Cardiac septum (tissue), 1 donor: ENCODE data around the gene ISOC2. TPM values are rescaled to one million over a fixed set of nuclear protein-coding genes. Genes with fewer than 3 reads are reported as not detected.

Experiments used
- DNase-seq: peaks from one replicate; pipeline ENCODE4 v3.0.0-alpha.2; 2020; ENCODE audit warnings: low spot score
- intact Hi-C: fragments of 100-400 bp; cut with DNase I; formaldehyde crosslinking; loops from one replicate; pipeline ENCODE4 v1.14.0; 2022
- total RNA-seq: library from RNA; stranded (reverse); fragmentation: NEBNext Ultra II Directional; extraction: Animal tissue kit (Norgen Biotek cat#: 25700); gene quantifications from one replicate; pipeline ENCODE4 v1.2.1, GENCODE V29; 2021
- donor health status: DM: no; HTN: no; CAD: no.

Gene ISOC2
- total RNA-seq, 1 donor from 2014 or later = 50.8 TPM

DNA sequence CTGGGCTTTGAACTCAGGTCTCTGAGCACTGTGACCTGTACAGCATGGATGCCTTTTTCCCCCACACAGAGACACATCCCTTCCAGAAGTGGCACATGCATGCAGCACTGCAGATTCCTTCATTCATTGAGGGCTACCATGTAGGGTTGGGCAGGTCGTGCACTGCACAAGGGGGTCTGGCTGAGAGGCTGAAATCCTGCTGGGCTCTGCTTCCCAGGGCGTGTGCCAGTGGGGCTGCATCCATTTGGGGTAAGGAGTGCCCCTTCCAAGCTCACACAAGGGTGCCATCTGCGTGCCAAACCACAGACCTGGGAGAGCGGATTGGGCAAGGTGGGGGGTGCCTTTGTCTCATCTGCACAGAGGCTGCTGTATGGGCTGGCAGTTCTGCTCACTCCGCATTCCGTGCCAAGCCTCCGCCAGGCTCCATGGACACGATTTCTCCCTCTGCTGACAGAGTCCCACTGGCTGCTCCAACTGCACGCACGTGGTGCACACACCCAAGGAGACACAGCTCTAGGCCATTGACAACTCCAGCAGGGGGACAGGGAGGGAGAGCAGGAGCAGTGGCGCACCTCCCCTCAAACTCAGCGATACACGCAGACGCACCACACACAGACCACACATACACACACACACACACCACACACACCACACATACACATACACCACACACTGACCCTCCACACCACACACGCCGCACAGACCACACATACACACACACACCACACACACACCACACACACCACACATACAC, 13.8 kb downstream of the ISOC2 start:
- no peak for DNase-seq
- intact Hi-C loops = no loop called here

DNA sequence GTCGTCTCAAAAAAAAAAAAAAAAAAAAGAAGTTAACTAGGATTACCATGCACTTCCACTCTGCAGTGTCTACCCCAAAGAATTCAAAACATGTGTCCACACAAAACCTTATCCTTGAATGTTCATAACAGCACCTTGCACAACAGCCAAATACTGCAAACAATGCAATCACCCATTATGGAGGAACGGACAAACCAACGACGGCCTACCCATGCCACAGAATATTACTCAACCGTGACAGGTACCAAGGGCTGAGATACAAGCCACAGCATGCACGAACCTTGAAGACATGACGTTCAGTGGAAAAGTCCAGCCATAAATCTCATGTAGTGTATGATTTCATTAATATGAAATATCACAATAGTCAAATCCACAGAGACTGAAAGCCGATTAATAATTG, 15.4 kb downstream of the ISOC2 start:
- intact Hi-C loops = no loop called here
- DNase-seq = no peak

DNA sequence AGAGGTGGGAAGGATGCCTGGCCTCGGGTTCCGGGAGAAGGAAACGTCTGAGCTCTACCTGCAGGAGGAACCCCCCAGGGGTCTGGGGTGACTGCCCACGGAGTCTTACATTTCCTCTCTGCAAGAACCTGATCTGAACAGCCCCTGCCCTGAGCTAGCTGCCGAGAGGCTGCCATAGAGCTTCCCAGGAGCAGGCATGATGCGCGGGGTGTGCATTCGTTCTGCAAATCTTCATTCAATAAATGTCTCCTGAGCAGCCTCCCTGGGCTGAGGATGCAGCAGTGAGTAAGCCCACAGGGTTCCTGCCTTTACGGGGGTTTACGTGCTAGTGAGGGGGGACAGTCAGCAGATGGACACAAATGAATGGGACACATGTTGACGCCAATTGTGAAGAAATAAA, 16.8 kb downstream of the ISOC2 start:
- no peak for DNase-seq
- intact Hi-C loops = no loop called here

DNA sequence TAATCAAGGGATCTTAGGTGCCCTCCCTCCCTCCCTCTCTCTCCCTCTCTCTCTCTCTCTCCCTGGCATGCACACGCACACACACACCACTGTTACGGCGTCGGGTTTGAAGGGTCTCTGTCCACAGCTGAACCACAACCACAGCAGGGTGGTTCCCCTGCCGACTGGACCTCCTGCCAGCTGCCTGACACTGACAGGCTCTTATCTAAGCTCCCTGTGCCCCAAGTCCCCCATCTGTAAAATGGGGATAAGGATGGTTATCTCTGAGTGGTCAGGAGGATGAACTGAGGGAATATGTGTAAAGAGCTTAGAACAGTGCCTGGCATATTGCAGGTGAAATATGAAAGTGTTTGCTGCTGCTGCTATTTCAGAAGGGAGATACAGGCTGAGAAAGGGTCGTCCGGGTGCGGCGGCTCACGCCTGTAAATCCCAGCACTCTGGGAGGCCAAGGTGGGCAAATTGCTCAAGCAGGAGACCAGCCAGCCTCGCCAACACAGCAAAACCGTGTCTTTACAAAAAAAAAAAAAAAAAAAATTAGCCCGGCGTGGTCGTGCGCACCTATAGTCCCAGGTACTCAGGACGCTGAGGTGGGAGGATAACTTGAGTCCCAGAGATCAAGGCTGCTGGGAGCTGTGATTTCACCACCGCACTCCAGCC, 17.5 kb downstream of the ISOC2 start:
- no peak for DNase-seq

DNA sequence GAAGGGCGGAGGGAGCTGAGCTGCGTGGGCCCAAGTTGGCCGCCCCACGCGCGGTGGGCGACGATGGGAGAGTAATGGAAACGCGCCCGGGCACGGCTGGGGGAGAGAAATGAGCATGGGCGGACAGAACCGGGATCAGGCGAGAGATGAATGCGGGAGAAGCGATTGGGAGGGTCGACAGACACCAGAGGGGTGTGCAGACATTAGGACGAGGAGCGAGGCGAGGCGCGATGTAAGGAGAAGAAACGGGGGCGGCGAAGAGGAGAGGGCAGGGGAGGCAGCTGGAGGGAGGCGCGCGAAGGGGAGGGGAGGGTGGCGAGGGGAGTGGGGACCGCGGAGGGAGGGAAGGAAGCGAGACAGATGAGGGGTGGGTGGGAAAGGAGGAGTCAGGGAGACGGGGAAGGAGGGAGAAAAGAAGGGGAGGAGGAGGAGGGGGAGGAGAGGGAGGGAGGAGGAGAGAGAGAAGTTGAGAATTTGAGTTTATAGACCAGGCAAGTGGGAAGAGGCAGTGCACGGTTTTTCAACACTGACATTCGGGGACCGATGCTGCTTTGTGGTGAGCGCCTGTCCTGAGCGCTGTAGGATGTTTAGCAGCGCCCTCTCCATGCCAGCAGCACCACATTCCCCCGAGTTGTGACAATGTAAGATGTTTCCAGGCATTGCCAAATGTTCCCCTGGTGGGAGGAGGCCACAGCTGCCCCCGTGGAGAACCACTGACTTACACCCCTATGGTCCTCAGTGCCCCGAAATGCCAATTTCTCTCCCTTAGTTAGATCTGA, 18.2 kb downstream of the ISOC2 start, which contains the start of gene SHISA7:
TSS of gene SHISA7 (minus strand) at position 256 of the 779 bp plus-strand sequence. CDS start 437 bp downstream, outside the sequence.
- intact Hi-C loops = no loop called here
- DNase-seq = no peak

More for the DNA sequence above, 17.5 kb downstream of the ISOC2 start:
- intact Hi-C loops = no loop called here

DNA sequence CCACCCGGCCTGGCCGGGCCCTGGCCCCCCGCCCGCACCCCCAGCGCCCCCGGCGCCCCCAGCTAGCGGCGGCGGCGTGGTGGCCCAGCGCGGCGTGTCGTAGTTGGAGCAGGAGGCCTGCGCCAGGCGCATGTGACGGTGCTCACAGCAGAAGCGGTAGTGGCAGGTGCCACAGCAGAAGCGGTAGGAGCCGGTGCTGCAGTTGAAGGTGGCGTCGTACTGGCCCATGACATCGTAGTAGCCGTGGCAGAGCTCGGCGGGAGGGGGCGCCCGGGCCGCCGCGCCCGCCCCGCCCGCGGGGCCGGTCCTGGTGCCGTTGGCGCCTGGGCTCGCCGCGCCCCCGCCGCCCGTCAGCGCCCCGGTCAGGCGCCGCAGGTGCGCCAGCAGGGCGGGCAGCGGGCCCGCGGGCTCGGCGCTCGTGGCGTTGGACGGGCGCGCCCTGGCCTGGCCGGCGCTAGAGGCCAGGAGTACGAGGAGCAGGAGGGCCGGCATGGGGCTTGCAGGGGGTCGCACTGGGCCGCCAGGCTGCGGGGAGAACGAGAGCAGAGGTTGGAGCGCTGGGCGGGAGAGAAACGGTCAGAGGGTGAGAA, 19.0 kb downstream of the ISOC2 start:
- DNase-seq = no peak
- intact Hi-C loops = no loop called here

DNA sequence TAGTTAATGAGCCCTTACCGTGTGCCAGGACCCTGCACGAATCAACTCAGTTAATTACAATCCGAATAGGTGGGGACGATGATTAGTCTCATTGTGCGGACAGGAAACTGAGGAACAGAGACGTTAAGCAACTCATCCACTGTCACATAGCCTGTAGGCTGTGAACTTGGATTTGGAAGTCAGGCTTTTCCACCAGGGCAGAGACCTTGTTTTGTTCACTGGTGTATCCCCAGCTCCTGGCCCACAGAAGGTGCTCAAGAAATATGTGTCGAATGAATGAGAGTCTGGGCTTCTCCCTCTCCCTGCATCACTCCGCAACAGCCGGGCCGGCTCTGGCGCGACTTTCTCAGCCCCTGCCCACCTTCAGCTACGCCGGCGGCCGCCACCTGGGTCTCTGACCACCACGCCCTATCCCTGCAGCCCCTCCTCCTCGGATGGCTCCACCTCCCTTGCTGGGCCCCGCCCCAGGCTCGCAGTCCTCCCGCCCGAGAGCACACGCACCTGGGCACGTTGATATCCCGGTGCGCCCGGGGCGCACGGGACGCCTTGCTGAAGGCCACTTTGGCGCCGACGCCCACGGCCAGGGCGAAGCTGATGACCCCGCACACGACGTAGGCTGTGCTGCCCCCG, 19.6 kb downstream of the ISOC2 start:
- intact Hi-C loops = no loop called here
- no peak for DNase-seq

DNA sequence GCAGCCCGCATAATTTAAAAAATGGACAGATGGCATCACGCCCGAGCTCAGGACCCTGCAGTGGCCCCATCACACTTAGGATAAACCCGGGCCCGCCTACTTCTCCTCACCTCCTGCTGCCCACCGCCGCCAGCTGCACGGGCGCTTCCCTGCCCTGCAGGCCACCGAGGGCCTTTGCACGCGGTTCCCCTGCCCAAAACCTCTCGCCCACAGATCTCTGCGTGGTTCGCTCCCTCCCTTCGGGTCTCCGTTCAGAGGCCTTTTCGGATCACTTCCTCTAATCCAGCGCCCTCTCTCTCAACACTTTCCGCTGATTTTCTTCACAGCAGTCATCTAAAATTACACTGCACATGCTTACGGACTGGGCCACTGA, 20.1 kb downstream of the ISOC2 start:
- intact Hi-C loops = no loop called here
- no peak for DNase-seq

DNA sequence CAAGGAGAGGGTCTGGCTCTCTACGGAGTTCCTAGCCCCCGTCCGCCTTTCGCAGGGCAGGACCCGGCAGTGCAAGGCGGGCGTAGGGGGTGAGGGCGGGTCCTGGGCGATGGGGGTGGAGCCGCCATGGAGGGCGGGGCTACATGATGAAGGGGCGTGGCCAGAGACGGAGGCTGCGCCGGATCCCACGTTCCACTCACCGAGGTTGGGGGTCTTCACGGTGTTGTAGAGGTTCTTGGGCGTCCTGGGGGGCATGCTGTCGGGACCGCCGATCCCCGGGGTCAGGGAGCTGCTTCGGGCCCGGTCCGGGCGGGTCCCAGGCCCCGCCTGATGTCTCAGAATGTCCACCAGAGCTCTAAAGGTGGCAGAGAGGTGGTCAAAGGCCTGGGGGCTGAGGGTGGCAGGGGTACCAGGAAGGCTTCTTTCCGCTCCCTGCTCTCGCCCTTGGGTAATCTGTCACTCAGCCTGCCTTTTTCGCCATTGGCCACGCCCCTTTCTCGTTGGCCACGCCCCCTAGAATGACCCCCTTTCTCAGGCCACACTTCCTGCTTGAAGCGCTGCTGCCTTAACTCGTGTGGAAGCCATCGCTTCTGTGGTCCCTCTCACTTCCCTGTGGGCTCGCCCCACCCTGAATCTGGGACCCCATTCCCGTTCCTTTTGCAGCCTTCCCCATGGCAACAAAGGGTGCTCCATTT, 20.9 kb downstream of the ISOC2 start:
- intact Hi-C loops = no loop called here
- no peak for DNase-seq

DNA sequence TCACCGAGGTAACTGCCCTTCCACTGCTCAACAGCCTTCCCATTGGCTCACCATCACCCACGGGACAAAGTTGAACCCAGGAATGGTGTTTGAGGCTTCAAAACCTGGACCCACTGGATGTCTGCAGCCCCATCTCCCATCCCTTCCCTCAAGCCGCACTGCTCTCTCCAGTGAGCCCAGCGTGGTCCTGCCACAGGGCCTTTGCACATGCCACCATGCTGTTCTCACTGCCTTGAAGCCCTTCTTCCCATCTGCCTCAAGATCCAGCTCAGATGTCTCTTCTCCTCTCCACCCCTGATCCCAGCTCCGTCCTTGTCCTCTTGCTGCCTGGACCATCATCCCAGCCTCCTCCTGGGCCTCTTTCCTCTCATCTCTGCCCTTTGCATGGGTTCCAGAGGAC, 22.4 kb downstream of the ISOC2 start:
- no peak for DNase-seq

DNA sequence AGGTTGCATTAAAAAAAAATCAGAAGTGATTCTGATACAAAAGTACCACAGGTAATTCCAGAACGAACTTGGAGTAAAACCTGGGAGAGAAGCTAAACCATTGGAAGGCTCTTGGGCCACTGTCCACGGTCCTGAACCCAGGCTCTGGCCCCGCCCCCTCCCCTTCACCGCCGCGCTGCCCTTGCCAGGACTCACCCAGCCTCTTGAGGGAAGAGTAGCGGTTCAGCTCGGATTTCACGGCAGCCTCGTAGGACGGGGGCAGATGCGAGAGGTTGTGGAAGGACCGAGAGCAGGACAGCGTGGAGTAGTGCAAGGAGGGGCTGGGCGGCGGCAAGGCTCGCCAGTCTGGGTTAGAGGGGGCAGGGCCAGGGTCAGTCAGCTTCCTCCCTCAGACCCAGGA, 24.0 kb downstream of the ISOC2 start:
- intact Hi-C loops = no loop called here
- DNase-seq = no peak

More for the DNA sequence above, 22.4 kb downstream of the ISOC2 start:
- intact Hi-C loops = no loop called here

DNA sequence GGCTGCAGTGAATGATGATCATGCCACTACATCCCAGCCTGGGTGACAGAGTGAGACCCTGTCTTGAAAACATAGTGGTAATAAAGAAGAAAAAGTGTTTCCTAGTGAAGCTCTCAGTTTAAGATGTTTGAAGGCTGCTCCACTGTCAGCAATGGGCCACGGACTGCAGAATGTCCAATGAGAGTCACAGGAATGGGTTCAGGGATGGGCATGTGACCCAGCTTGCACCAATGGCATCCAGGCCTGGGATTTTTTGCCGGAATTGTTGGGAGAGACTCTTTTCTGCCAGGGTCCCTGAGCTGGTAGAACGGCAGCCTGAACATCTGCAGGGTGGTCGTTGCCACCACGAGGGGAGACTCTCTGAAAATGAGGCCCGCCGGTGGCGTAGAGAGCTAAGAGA, 24.6 kb downstream of the ISOC2 start:
- intact Hi-C loops = no loop called here
- DNase-seq = no peak

DNA sequence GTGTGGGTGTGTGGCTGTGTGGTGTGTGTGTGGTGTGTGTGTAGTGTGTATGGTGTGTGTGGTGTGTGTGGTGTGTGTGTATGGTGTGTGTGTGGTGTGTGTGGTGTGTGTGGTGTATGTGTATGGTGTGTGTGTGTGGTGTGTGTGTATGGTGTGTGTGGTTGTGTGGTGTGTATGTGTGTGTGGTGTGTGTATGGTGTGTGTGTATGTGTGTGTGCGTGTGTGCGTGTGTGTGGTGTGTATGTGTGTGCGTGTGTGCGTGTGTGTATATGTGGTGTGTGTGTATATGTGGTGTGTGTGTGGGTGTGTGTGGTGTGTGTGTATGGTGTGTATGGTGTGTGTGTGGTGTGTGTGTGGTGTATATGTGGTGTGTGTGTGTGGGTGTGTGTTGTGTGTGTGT, 26.4 kb downstream of the ISOC2 start:
- intact Hi-C loops = no loop called here
- DNase-seq = no peak

DNA sequence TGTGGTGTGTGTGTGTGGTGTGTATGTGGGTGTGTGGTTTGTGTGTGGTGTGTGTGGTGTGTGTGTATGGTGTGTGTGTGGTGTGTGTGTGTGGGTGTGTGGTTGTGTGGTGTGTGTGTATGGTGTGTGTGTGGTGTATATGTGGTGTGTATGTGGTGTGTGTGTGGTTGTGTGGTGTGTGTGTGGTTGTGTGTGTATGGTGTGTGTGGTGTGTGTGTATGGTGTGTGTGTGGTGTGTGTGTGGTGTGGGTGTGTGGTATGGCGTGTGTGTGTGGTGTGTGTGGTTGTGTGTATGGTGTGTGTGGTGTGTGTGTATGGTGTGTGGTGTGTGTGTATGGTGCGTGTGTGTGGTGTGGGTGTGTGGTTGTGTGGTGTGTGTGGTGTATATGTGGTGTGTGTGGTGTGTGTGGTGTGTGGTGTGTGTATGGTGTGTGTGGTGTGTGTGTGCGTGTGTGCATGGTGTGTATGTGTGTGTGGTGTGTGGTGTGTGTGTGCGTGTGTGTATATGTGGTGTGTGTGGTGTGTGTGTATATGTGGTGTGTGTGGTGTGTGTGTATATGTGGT, 27.0 kb downstream of the ISOC2 start:
- intact Hi-C loops = no loop called here

DNA sequence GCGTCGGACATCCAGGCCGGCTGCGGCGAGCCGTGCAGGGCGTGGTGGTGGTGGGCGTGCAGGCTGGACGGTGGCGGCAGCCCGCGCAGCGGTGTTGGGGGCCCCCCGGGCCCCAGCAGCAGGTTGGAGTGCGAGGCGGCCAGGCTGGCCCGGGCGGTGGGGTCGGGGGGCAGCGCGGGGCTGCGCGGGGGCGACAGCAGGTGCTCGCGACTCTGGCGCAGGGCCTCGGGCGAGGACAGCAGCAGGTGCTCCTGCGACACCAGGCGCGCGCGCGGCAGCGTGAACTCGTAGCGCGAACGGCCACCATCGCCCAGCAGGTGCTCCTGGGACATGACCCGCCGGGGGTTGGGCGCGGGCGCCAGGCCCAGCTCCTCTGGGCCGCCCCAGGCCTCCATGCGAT, 28.1 kb downstream of the ISOC2 start:
- intact Hi-C loops = no loop called here
- no peak for DNase-seq

More for the DNA sequence above, 27.0 kb downstream of the ISOC2 start:
- no peak for DNase-seq

DNA sequence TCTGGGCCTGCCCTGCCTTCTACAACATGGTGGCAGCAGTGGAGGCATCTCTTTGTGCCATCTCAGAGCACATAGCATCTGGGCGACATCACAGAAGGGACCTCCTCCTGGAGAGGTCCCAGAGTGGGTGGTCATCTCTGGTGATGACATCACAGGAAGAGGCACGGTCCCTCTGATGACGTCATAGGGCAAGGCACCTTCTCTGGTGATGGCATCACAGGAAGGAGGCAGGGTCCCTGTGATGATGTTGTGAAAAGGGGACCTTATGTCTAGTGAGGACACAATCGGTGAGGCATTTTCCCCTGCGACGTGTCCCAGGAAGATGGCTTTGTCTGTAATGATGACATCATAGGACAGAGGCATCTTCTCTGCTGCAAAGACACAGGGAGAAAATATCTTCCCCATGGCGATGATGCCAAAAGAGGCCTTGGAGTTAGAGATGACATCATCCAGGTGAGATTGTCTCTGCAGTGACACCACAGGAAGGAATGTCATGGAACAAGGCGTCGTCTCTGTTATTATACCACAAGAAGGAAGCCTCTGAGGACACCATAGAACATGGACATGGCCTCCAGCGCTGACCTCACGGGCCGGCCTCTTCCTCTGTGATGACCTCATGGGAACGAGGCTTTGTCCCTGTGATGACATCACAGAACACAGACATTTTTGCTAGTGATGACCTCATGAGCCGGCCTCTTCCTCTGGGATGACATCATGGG, 29.0 kb downstream of the ISOC2 start:
- intact Hi-C loops = no loop called here
- DNase-seq = no peak

DNA sequence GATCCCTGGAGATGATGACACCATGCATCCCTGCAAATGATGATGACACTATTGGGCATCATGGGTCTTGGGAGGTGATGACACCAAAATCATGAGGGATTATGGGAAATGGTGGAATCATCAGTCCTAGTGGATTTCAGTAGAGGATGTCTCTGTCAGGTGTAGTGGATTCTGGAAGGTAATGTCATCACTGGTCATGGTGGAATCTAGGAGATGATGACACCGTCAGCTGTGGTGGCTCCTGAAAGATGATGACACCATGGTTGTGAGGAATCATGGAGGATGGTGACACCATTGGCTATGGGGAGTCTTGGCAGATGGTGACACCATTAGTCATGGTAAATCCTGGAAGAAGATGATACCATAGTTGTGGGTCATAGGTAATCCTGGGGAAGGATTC, 30.3 kb downstream of the ISOC2 start:
- no peak for DNase-seq
- intact Hi-C loops = no loop called here

DNA sequence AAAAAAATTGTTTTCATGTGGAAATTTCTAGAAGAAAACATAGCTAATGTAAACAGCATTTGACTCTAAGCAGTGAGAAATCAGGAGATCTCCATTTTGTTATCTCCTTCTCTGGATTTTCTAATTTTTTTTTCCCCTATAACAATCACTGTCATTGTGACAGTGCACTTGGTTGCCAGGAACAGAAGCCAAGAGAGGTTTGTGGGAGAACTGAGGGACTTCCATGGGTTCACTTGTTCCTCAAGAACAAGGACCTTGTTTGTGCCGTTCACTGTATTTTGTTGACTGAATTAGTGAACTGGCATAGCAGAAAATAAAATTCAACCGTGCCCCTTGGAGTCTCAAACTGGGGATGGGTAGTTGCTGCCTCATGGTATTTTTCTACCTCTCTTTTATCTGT, 35.4 kb downstream of the ISOC2 start:
- intact Hi-C loops = no loop called here
- no peak for DNase-seq
